Effector CD8-positive, alpha-beta T cell (primary cell): ENCODE data around the gene NACA2.
"Not testable (repeated sequence)": the region's sequence is repeated elsewhere in the genome, so short reads cannot be mapped to it uniquely, and the experiment has no call there.

Experiments used
- DNase-seq: peaks from one replicate; lab custom pipeline; 2025; lab: John Stamatoyannopoulos, UW
- total RNA-seq, 4 experiments: gene quantifications; one replicate each; lab custom pipeline; 2026; lab: John Stamatoyannopoulos, UW

Gene NACA2
- 1.3 to 5.2 (median 2.7) reads per million in 4 experiments for total RNA-seq

DNA sequence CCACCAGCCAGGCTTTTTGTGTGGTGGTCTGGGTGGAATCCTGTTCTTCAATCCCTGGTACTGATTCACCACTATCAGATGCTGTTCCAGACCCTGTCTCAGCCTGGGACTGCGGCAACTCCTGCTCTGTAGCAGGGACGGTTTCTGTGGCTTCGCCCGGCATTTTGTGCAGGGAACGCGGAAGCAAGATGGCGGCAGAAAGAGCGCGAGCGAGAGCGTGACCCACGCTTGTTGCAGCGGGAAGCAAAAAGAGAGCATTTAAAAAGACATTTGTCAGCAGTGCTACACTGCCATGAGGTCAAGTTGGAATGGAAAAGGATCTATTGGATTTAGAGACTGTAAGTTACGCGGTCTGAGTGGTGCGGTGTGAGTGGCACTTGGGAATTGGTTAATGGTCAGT, at the start of gene NACA2:
TSS of gene NACA2 (minus strand) at position 202 of the 400 bp plus-strand sequence. CDS start at position 163, 39 bp downstream.
- no peak for DNase-seq

DNA sequence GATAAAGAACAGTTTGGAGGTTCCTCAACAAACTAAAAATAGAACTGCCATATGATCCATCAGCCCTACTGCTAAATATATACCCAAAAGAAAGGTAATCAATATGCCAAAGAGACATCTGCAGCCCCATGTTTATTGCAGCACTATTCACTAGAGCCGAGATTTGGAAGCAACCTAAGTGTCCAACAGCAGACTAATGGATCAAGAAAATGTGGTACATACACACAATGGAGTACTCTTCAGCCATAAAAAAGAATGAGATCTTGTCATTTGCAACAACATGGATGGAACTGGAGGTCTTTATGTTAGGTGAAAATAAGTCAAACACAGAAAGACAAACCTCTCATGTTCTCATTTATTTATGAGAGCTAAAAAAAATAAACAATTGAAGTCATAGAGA, 48.8 kb upstream of the NACA2 start:
- no peak for DNase-seq

DNA sequence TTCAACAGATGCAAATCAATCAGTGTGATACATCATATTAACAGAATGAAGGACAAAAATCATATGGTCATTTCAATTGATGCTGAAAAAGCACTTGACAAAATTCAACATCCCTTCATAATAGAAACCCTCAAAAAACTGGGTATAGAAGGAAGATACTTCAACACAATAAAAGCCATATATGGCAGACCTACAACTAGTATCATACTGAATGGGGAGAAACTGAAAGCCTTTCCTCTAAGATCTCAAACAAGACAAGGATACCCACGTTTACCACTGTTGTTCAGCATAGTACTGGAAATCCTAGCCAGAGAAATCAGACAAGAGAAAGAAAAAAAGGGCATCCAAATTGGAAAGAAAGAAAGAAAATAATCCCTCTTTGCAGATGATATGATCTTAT, 47.1 kb upstream of the NACA2 start:
- no peak for DNase-seq

DNA sequence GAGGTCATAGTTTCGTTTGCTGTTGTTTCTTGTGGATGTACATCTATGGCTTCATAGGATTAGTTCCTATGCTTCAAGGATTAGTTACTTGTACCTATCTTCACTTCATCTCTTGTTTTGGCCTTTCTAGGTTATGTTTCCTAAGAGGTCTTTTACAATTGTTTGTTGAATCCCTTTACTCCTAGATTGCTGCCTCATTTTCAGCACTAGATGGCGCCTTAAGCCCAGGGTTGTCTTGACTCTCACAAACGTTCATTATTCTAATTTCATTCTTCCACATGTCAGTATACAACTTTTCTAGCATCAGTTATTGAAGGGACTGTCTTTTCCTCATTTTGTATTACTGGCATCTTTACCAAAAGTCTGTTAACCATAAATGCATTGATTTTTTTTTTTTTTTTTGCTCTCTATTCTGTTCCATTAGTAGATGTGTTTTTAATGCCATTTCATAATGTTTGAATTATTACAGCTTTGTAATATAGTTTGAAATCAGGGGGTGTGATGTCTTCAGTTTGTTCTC, 45.0 kb upstream of the NACA2 start:
- no peak for DNase-seq

DNA sequence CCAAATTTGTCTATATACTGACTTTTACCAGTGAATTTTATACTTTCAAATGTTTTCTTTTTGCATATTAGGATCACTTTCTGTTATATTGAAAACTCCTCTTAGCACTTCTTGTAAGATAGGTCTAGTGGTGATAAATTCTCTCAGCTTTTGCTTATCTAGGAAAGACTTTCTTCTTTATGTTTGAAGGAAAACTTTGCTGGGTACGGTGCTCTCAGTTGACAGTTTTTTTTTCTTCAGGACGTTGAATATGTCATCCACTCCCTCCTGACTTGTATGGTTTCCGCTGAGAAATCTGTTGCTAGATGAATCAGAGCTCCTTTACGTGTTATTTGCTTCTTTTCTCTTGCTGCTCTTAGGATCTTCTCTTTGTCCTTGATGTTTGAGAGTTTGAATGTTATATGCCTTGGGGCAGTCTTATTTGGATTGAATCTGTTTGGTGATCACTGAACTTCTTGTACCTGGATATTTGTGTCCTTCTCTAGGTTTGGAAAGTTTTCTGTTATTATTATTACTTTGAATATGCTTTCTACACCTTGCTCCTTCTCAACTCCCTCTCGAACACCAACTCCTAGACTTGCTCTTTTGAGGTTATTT, 44.0 kb upstream of the NACA2 start:
- DNase-seq = no peak

DNA sequence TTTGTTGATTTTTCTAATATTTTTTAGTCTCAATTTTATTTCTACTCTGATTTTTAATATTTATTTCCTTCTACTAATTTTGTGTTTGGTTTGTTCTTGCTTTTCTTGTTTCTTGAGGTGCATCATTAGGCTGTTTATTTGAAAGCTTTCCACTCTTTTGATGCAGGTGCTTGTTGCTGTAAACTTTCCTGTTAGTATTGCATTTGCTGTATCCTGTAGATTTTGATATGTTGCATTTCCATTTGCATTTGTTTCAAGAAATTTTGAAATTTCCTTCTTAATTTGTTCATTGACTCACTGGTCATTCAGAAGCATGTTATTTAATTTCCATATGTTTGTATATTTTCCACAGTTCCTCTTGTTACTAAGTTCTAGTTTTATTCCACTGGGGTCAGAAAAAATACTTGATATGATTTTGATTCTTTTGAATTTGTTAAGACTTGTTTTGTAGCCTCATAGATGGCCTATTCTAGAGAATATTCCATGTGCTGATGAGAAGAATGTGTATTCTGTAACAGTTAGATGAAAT, 43.1 kb upstream of the NACA2 start:
- no peak for DNase-seq

DNA sequence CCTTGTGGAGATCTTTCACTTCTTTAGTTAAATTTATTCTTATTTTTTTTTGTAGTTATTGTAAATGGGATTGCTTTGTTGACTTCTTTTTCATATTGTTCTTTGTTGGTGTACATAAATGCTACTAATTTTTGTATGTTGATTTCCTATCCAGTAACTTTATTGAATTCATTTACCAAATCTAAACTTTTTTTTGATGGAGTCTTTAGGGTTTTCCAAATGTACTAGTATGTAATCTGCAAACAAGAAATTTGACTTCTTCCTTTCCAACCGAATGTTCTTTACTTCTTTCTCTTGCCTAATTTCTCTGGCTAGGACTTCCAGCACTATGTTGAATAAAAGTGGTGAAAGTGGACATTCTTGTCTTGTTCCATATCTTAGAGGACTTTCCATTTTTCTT, 41.8 kb upstream of the NACA2 start:
- DNase-seq = no peak

DNA sequence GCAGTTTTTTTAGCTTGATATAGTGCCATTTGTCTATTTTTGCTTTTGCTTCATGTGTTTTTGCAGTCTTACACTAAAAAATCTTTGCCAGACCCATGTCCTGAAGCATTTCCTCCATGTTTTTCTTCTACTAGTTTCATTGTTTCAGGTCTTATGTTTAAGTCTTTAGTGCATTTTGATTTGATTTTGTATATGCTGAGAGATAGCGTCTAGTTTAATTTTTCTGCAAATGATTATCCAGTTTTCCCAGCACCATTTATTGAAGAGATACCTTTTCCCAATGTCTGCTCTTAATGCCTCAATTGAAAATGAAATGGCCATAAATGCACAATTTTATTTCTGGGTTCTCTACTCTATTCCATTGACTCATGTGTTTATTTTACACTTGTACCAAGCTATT, 40.8 kb upstream of the NACA2 start:
- DNase-seq = no peak

DNA sequence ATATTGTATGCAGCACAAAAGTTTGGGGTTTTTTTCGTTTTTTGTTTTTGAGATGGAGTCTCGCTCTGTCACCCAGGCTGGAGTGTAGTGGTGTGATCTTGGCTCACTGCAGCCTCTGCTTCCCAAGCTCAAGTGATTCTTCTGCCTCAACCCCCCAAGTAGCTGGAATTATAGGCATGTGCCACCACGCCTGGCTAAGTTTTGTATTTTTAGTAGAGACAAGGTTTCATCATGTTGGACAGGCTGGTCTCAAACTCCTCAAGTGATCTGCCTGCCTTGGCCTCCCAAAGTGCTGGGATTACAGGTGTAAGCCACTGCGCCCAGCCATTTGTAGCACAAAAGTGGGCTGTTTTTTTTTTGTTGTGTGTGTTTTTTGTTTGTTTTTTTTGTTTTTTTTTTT, 37.1 kb upstream of the NACA2 start:
- not testable (repeated sequence) for DNase-seq

DNA sequence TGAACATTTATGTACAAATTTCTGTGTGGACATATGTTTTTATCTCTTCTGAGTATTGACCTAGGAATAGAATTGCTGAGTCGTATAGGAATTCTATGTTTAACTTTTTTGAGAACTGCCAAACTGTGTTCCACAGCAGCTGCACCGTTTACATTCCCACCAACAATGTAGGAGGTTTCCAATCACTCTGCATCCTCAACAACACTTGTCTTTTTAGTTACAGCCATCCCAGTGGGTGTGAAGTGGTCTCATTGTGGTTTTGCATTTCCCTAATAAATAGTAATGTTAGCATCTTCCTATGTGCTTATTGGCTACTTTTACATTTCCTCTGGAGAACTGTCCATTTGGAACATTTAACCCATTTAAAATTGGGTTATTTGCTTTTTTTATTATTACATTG, 36.6 kb upstream of the NACA2 start:
- no peak for DNase-seq

DNA sequence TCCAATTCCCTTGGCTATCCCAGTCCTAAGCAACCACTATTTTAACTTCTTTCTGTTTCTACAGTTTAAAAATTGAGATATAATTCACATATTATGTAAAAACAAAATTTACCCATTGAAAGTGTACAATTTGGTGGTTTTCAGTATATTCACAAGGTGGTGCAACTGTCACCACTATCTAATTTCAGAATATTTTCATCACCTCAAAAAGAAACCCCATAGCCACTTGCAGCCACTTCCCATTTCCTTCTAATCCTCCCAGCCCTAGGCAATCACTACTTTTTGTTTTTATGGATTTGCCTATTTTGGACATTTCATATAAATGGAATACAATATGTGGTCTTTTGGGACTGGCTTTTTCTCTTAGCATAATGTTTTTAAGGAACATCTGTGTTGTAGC, 36.1 kb upstream of the NACA2 start:
- no peak for DNase-seq

DNA sequence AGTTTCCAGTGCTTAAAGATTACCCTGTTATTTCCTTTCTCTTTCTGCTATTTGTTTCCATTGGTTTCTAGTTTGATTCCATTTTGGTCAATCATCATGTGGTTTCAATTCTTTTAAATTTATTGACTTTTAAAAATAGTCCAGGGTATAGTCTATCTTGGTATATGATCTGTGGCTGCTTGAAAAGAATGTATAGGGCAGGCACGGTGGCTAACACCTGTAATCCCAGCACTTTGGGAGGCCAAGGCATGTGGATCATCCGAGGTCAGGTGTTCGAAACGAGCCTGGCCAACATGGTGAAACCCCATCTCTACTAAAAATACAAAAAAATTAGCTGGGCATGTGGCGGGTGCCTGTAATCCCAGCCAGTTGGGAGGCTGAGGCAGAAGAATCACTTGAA, 34.5 kb upstream of the NACA2 start:
- DNase-seq = no peak

DNA sequence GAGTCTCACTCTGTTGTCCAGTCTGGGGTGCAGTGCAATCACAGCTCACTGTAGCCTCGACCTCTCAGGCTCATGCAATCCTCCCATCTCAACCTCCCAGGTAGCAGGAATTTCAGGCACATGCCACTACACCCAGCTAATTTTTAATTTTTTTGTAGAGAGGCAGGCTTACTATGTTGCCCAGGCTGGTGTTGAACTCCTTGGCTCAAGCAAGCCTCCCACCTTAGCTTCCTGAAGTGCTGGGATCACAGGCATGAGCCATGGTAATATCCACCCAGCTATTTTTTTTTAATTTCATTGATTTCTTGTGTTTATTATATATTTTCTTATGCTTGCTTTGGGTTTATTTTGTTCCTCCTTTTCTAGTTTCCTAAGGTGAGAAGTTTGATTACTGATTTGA, 33.9 kb upstream of the NACA2 start:
- no peak for DNase-seq

DNA sequence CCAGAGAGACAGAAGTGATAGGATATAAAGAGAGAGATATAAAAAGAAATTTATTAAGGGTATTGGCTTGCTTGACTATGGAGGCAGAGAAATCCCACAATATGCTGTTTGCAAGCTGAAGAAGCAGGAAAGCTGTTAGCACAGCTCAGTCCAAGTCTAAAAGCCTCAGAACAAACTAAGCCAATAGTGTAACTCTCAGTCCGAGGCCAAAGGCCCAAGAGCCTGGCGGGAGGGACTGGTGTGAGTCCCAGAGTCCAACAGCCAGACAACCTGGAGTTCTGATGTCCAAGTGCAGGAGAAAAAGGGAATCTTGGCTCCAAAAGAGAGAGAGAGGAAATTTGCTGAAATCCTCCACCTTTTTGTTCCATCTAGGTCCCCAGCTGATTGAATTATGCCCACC, 30.3 kb upstream of the NACA2 start:
- no peak for DNase-seq

DNA sequence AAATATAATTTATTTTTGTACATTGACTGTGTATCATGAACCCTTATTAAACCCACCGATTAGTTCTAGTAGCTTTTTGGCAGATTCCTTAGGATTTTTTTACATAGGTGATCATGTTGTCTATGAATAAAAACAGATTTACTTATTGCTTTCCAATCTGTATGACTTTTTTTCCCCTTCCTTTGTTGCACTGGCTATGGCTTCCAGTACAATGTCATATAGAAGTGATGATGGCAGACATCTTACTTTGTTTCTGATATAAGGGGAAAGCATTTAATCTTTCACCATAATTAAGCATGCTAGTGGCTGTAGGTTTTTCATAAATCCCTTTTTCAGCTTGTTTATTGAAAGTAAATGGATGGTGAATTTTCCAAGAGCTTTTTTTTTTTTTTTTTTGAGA, 28.9 kb upstream of the NACA2 start:
- DNase-seq = no peak

DNA sequence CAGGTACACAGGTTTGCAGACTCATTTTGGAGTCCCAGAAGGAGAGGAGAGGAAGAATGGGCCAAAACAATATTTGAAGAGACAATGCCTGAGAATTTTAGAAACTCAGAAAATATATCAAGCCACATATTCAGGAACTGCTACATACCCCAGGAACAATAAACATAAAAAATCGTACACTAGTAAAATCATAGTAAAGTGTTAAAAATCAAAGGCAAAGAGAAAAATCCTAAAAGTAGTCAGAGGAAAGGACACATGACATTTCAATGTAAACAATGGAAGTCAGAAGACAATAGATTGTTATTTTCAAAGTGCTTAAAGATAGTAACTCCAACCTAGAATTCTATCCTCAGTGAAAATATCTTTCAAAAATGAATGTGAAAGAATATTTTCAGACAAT, 28.5 kb upstream of the NACA2 start:
- DNase-seq = no peak

DNA sequence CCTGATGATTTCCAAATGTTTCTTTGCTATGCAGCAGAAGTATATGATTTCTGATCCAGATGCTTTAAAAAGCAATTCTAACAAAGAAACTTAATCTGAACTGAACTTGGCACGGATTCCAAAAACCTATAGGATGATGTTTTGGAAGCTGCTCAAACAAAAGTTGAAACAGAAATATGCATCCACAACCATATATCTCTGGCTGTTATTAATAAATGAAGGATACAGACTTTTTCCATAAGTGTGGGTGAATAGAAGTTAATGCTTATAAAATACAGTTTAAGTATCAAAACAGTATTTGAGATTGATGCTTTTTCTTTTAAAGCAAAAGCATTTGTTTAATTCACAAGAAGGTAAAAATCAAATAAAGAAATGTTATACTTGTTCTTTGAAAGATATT, 27.9 kb upstream of the NACA2 start:
- no peak for DNase-seq

DNA sequence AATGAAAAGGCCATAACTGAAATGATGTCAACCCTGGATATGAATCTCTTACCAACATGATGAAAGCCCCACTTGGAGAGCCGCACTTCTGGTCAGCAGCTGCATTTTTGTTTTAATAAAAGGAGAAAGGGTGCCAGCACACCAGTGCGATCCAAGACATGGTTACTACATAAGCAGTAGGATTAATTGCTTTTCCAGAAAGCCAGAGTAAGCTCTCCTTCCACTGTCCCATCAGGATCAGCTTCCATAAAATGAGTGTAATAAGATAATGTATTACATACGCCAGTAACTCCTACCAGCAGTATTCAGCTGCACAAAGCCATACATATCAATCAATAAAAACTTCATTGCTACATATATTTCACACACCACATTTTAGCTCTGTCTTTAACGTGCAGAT, 26.3 kb upstream of the NACA2 start:
- no peak for DNase-seq

DNA sequence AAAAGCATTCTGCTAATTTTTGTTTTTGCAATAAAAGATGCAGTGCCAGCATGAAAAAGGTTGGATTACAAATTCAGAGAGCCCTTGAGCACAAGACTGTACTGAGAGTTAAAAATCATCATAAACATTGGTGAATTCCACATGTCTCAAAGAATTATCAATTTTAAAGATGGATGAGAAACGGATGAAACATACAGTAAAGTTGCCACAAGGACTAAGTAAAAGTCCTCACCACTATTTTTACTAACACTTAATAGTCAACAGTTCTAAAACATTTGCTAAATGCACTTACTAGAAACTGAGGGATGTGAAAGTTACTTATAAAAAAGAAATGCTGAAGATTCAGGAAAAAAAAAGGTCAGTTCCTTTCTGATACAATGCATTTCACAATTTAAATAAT, 25.8 kb upstream of the NACA2 start:
- DNase-seq = no peak

DNA sequence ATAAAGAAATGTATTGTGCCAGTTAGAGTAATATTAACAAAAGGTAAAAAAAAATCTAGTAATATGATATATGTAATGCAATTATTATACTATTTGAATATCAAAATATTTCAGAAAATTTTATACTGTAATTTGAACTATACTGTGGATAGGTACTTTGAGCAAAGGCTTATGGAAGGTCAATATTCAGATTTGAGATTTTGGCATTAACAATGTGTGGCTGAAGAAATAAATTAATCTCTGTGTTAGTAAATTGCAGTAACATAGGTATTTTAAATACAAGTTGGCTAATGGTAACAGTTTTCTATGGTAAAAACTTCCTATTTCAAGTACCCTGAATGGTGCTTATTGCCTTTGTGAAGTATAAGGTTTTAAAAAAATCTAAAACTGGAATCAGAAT, 23.2 kb upstream of the NACA2 start:
- no peak for DNase-seq

DNA sequence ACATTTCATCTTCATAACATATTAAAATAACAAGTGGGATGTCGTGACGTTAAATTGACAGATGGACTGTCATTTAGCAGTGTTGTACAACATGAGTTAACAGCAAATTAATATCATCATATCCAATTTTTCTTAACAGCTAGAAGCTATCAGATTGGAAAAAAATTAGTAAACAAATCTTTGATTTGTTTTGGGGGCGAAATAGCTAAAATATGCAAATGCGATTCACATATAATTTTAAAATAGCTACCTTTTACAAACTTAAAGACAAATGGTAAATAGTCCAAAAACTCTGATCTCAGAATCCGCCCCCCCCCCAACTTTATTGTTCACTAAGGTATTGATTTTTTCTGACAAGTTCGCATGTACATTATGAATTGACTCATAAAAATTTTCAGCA, 20.3 kb upstream of the NACA2 start:
- DNase-seq = no peak

DNA sequence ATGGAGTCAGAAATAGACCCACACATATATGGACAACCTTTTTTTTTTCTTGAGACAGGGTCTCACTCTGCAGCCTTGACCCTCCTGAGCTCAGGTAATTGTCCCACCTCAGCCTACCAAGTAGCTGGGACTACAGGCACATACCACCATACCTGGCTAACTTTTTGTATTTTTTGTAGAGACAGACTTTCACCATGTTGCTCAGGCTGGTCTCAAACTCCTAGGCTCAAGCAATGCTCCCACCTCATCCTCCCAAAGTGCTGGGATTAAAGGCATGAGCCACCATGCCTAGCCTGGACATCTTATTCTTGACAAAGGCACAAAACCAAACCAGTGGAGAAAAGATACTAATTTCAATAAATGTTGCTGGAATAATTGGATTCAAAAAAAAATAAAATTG, 14.7 kb upstream of the NACA2 start:
- DNase-seq = no peak

DNA sequence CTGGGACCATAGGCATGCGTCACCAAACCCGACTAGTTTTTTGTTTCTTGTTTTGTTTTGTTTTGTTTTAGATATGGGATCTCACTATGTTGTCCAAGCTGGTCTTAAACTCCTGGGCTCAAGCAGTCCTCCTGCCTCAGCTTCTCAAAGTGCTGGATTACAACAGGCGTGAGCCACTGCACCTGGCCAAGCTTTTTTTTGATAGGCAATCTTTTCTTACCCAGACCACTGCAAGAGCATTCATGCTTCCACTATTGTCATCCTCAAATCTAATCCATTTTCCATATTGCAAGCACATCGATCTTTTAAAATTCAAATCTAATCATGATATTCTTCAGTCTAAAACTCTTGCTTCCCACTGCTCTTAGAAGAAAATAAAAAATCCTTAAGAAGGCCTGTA, 10.3 kb upstream of the NACA2 start:
- no peak for DNase-seq

DNA sequence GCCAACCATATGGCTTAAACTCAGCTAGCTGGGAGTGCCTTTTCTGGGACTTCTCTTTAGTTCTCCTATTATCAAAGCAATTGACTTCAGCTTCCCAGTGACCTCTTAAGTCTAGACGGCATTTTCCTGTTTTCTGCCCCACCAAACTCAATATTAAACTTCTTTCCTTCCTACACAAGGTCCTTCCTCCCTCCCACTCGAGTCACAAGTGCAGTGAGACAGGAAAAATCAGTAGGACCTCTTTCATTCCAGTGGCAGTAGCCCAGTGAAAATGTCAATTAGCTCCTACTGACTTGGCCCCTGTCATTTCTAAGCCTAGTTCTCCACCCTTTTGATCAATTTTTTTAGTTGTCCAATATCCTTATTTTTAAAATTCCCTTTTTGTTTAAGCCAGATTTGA, 9.6 kb upstream of the NACA2 start:
- no peak for DNase-seq
